G401 (cell line): ENCODE measurements around the gene CCDC77. TPM values are rescaled to one million over a fixed set of nuclear protein-coding genes. Genes with fewer than 3 reads are reported as not detected.
"Not testable (repeated sequence)": the region's sequence is repeated elsewhere in the genome, so short reads cannot be mapped to it uniquely, and the experiment has no call there.

Experiments
- DNase-seq: peaks from one replicate; pipeline ENCODE4 v3.0.0-alpha.2; 2015; ENCODE audit warnings: low spot score
- in situ Hi-C: cut with HindIII; loops from 2 replicates; pipeline ENCODE4 v1.10.0; 2016; ENCODE audit warnings: low sequenced_read_pairs, mixed read lengths
- total RNA-seq: library from RNA; depleted of rRNA; stranded (reverse); fragments of >200 nt; shearing (Covaris generic); gene quantifications from 2 replicates; pipeline ENCODE4 v1.2.3, GENCODE V29; 2014; rRNA removed

CCDC77 gene
- total RNA-seq: 16.9 and 24.5 TPM in 2 replicates

- in situ Hi-C loops: no loop called here
- peak; percentile 96 for DNase-seq
Observed at GRCh38 chr12:401235-402028, at the start of gene CCDC77. Gene CCDC77 (plus strand): TSS chr12:401644. CDS start chr12:409384, 7,740 bp downstream.

GRCh38 chr12:356276-356988 lies 45.0 kb upstream of the CCDC77 start:
- DNase-seq: no peak
- in situ Hi-C loops: no loop called here

GRCh38 chr12:359091-359490 lies 42.4 kb upstream of the CCDC77 start:
- in situ Hi-C loops: no loop called here
- DNase-seq: no peak

- DNase-seq: no peak
- in situ Hi-C loops: no loop called here
Observed at GRCh38 chr12:366820-367219, 34.6 kb upstream of the CCDC77 start.

GRCh38 chr12:367972-368371 lies 33.5 kb upstream of the CCDC77 start:
- no peak for DNase-seq
- in situ Hi-C loops: no loop called here

GRCh38 chr12:370739-371485 lies 30.5 kb upstream of the CCDC77 start:
- in situ Hi-C loops: not testable (repeated sequence)

GRCh38 chr12:386651-387050 lies 14.8 kb upstream of the CCDC77 start:
- in situ Hi-C loops: no loop called here

More at GRCh38 chr12:370739-371485, 30.5 kb upstream of the CCDC77 start:
- not testable (repeated sequence) for DNase-seq

GRCh38 chr12:388012-388411 lies 13.4 kb upstream of the CCDC77 start:
- in situ Hi-C loops: no loop called here
- no peak for DNase-seq

More at GRCh38 chr12:386651-387050, 14.8 kb upstream of the CCDC77 start:
- DNase-seq: no peak

- in situ Hi-C loops: no loop called here
- DNase-seq: peak; percentile 35
Observed at GRCh38 chr12:388541-389141, 12.8 kb upstream of the CCDC77 start.

GRCh38 chr12:389142-390096 lies 12.0 kb upstream of the CCDC77 start, which contains the start of gene KDM5A:
Gene KDM5A (minus strand): TSS chr12:389320. CDS start chr12:389091, 229 bp downstream.
- in situ Hi-C loops: no loop called here
- DNase-seq: peak; percentile 93

- in situ Hi-C loops: no loop called here
- DNase-seq: no peak
Observed at GRCh38 chr12:400828-401227, 616 bp upstream of the CCDC77 start.

GRCh38 chr12:402029-402389 lies 565 bp downstream of the CCDC77 start:
- in situ Hi-C loops: no loop called here

GRCh38 chr12:414859-415258 lies 13.4 kb downstream of the CCDC77 start:
- DNase-seq: no peak
- in situ Hi-C loops: no loop called here

More at GRCh38 chr12:402029-402389, 565 bp downstream of the CCDC77 start:
- DNase-seq: peak; percentile 42

- DNase-seq: no peak
- in situ Hi-C loops: no loop called here
Observed at GRCh38 chr12:418432-418831, 17.0 kb downstream of the CCDC77 start.

- in situ Hi-C loops: no loop called here
- DNase-seq: no peak
Observed at GRCh38 chr12:422526-422925, 21.1 kb downstream of the CCDC77 start.

GRCh38 chr12:435737-436136 lies 34.3 kb downstream of the CCDC77 start:
- DNase-seq, in situ Hi-C loops: not testable (repeated sequence)

GRCh38 chr12:442235-442884 lies 40.9 kb downstream of the CCDC77 start:
- in situ Hi-C loops: loop anchor here (5.0 kb wide), 1 partner anchor 100 kb away; no protein-coding TSS in a partner anchor
- DNase-seq: peak; percentile 72

- in situ Hi-C loops: no loop called here
Observed at GRCh38 chr12:447141-447540, 45.7 kb downstream of the CCDC77 start.

More at GRCh38 chr12:447141-447540, 45.7 kb downstream of the CCDC77 start:
- no peak for DNase-seq
